Prostate gland (tissue), 2 donors: ENCODE data around the gene ZNF440.
"Not testable (repeated sequence)": the region's sequence is repeated elsewhere in the genome, so short reads cannot be mapped to it uniquely, and the experiment has no call there.

Source experiments
- POLR2AphosphoS5 ChIP-seq: sonication (generic); formaldehyde crosslinking; IDR thresholded peaks from one replicate; pipeline ENCODE4 v1.6.1; 2017; ENCODE audit warnings: antibody characterized with exemption
- TF ChIP-seq, protein P1 (sequence below), 4 experiments: fragments of 200-600 bp in 2 of 4; fragments of 450-650 bp in 2 of 4; sonication (generic) in 2 of 4; IDR thresholded peaks; 1 replicate in 3 of 4; 2 replicates in 1 of 4; pipeline ENCODE4 v1.5.1; 2016 to 2019; ENCODE audit warnings: antibody characterized with exemption in 4 of 4, mild to moderate bottlenecking in 2 of 4, moderate library complexity in 2 of 4

DNA sequence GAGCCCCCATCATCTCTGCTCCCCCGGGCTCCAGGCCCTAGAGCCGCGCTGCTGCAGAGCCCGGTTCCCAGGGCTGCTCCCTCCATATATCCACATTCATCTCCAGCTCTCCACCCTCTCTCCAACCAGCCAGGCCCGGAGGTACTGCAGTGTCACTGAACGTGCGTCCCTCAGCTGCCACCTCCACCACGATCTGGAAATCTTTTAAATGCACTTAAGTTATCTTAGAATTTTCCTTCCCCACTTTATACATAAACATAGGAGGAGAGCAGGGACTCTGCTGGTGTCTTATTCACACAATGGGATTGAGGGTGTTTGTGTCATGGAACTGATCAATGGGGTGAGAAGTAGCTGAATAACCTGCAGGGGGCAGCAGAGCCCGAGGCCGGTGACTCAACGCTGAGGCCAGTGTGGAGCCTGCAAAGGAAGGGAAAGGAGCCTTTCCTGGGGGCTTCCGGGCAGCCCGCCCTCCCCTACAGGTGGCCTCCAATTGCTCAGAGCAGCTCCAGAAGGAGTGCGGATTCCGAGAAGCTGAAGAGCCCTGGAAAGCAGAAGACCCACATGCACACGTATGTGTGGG lies 65.7 kb downstream of the ZNF440 start:
- TF ChIP-seq, protein P1, sequence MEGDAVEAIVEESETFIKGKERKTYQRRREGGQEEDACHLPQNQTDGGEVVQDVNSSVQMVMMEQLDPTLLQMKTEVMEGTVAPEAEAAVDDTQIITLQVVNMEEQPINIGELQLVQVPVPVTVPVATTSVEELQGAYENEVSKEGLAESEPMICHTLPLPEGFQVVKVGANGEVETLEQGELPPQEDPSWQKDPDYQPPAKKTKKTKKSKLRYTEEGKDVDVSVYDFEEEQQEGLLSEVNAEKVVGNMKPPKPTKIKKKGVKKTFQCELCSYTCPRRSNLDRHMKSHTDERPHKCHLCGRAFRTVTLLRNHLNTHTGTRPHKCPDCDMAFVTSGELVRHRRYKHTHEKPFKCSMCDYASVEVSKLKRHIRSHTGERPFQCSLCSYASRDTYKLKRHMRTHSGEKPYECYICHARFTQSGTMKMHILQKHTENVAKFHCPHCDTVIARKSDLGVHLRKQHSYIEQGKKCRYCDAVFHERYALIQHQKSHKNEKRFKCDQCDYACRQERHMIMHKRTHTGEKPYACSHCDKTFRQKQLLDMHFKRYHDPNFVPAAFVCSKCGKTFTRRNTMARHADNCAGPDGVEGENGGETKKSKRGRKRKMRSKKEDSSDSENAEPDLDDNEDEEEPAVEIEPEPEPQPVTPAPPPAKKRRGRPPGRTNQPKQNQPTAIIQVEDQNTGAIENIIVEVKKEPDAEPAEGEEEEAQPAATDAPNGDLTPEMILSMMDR (IDR thresholded peaks at IDR 0.05), result not testable (repeated sequence)
- TF ChIP-seq POLR2AphosphoS5, result not testable (repeated sequence)
